Lower lobe of right lung (tissue), 2 donors: ENCODE data around the gene DTNBP1. TPM values are rescaled to one million over a fixed set of nuclear protein-coding genes. Genes with fewer than 3 reads are reported as not detected.

Experiments
- ATAC-seq, 2 donors: fragments of 200-7000 bp; cut with Tn5 transposase; one replicate each; pipeline ENCODE4 v1.9.1; 2020 to 2022; ENCODE audit warnings: mild to moderate bottlenecking in 2 of 2, moderate library complexity in 2 of 2
- DNase-seq: peaks from one replicate; pipeline ENCODE4 v3.0.0-alpha.2; 2020
- H3K27ac ChIP-seq: fragments of 200-600 bp; one replicate; pipeline ENCODE4 v1.8.0; 2022
- H3K27me3 ChIP-seq: fragments of 200-600 bp; one replicate; pipeline ENCODE4 v1.8.0; 2022; ENCODE audit warnings: low read depth
- H3K36me3 ChIP-seq: fragments of 200-600 bp; one replicate; pipeline ENCODE4 v1.8.0; 2022; ENCODE audit warnings: mild to moderate bottlenecking
- H3K4me1 ChIP-seq: fragments of 200-600 bp; one replicate; pipeline ENCODE4 v1.8.0; 2022
- H3K4me3 ChIP-seq: fragments of 200-600 bp; one replicate; pipeline ENCODE4 v1.8.0; 2022; ENCODE audit warnings: mild to moderate bottlenecking
- H3K9me3 ChIP-seq: fragments of 200-600 bp; one replicate; pipeline ENCODE4 v1.8.0; 2022
- intact Hi-C: fragments of 100-400 bp; cut with DNase I; formaldehyde crosslinking; loops from one replicate; pipeline ENCODE4 v1.11.0; 2022
- total RNA-seq: library from RNA; stranded (reverse); fragmentation: NEBNext Ultra II Directional; extraction: Animal tissue kit (Norgen Biotek cat#: 25700); gene quantifications from one replicate; pipeline ENCODE4 v1.2.1, GENCODE V29; 2021
- TF ChIP-seq, protein P1 (sequence below): fragments of 200-600 bp; IDR thresholded peaks from one replicate; pipeline ENCODE4 v1.8.0; 2022; ENCODE audit warnings: antibody characterized with exemption, mild to moderate bottlenecking
- donor health status: DM: no; HTN: yes; CAD: no; lungs with severe emphysema.

The DTNBP1 gene
- total RNA-seq, 1 donor from 2014 or later, result 25.9 TPM

DNA sequence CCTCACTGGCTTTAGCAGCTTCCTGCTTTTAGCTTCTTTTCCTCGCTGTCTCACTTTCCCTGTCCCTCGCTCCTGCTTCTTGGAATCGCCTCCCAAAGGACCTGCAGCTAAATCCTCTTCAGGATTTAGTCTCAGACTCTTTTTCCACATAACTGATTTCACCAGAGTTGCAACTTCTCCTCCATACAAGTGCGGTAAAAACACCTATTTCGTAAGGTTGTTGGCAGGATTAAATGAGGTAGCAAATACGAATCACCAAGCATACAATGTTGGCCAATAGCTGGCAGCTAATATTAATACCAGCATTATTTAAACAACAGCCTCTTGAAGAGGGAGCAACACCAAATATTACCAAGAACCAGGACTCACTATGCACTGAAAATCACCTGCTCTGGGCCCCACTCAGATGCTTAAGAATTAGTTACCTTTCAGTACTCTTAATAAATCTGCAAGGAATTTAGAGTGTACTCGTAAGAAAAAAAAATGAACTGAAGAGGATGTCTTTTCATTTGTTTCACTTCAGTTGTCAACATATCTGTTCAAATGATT lies 123.0 kb downstream of the DTNBP1 start:
- ATAC-seq, result peak; percentile 87 to 93
- H3K36me3 ChIP-seq, result no peaks in the 10 kb centered on the region
- intact Hi-C loops, result no loop called here

DNA sequence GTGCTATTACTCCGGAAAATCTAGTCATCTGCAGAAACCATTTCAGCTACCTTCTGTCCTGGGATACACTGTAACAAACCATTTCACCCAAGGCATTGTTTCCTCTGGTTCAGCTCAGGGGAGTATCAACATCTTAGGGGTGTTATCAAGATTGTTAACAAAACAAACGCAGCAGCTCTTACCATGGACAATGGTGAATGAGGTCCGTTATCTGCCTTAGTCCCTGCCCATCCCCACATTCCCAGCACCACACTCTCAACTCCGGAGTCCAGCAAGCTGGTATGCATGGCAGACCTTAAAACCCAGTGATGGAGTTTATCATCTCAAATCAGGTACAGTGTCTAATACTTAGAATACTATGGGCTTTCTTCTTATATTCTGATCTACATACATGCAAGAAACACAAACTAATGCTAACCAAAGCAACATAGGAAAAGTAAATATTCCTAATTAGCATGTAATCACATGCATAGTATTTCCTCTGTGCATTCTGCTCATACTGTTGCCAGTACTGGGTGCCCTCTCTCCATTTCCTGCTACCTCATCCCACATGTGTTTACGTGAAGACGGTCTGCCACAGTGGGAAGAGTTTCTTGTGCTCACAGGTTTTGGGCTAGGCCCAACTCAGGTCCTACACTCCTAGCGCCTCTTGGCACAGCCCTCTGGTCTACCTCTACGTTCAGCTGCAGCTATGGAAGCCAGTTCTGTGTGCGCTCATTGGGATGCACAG lies 123.9 kb downstream of the DTNBP1 start:
- peaks cover 3% of the 10 kb centered on the region for H3K9me3 ChIP-seq
- no peaks in the 10 kb centered on the region for H3K27me3 ChIP-seq
- no peak for ATAC-seq
- no peak overlapping the region for H3K27ac ChIP-seq
- intact Hi-C loops, result no loop called here
- H3K36me3 ChIP-seq, result no peaks in the 10 kb centered on the region
- H3K4me1 ChIP-seq, result peaks cover 32% of the 10 kb centered on the region
- DNase-seq, result no peak
- TF ChIP-seq, protein P1, sequence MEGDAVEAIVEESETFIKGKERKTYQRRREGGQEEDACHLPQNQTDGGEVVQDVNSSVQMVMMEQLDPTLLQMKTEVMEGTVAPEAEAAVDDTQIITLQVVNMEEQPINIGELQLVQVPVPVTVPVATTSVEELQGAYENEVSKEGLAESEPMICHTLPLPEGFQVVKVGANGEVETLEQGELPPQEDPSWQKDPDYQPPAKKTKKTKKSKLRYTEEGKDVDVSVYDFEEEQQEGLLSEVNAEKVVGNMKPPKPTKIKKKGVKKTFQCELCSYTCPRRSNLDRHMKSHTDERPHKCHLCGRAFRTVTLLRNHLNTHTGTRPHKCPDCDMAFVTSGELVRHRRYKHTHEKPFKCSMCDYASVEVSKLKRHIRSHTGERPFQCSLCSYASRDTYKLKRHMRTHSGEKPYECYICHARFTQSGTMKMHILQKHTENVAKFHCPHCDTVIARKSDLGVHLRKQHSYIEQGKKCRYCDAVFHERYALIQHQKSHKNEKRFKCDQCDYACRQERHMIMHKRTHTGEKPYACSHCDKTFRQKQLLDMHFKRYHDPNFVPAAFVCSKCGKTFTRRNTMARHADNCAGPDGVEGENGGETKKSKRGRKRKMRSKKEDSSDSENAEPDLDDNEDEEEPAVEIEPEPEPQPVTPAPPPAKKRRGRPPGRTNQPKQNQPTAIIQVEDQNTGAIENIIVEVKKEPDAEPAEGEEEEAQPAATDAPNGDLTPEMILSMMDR, result no peak
- no peak overlapping the region for H3K4me3 ChIP-seq

More for the DNA sequence above, 123.0 kb downstream of the DTNBP1 start:
- Histone ChIP-seq H3K4me1 (peaks cover 32% of the 10 kb centered on the region), H3K4me3 (no peak overlapping the region), H3K9me3 (peaks cover 7% of the 10 kb centered on the region), H3K27me3 (no peaks in the 10 kb centered on the region), H3K27ac (peak overlapping the region; percentile 20)
- DNase-seq, result no peak
- TF ChIP-seq, protein P1, result no peak

DNA sequence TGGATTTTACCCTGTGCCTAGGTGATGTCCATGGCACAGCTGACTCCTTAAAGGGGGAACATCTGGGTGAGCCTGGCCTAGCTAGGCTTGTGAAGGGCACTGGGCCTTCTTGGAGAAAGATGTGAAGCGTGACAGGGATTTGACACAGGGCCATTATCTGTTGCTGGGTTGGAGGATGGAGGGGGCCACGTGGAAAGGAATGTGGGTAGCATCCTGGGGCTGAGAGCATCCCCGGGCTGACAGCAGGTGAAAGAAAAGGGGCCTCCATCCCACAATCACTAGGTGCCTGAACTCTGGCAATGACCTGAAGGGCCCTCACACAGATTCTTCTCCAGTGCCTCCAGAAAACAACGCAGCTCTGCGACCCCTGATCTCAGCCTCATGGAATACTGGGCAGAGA lies 124.7 kb downstream of the DTNBP1 start:
- peaks cover 32% of the 10 kb centered on the region for H3K4me1 ChIP-seq
- no peaks in the 10 kb centered on the region for H3K9me3 ChIP-seq
- H3K27ac ChIP-seq, result no peak overlapping the region
- TF ChIP-seq, protein P1, result no peak
- H3K4me3 ChIP-seq, result no peak overlapping the region
- ATAC-seq (no peak), DNase-seq (no peak)
- H3K27me3 ChIP-seq, result no peaks in the 10 kb centered on the region
- intact Hi-C loops, result no loop called here
- no peaks in the 10 kb centered on the region for H3K36me3 ChIP-seq

DNA sequence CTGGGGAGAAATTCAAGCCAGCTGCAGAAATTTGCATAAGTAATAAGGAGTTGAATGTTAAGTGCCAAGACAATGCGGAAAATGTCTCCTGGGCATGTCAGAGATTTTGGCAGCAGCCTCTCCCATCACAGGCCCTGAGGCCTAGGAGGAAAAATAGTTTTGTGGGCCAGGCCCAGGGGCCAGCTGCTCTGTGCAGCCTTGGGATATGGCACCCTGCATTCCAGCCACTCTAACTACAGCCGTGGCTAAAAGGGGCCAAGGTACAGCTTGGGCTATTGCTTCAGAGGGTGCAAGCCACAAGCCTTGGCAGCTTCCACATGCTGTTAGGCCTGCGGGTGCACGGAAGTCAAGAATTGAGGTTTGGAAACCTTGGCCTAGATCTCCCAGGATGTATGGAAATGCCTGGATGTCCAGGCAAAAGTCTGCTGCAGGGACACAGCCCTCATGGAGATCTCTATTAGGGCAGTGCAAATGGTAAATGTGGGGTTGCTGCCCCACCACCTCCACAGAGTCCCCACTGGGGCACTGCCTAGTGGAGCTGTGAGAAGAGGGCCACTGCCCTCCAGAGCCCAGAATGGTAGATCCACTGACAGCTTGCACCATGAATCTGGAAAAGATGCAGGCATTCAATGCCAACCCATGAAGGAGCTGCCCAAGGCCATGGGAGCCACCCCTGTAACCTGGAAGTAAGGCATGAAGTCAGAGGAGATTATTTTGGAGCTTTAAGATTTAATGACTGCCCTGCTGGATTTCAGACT lies 126.5 kb downstream of the DTNBP1 start:
- intact Hi-C loops, result no loop called here
- peaks cover 11% of the 10 kb centered on the region for H3K36me3 ChIP-seq
- H3K27ac ChIP-seq, result no peak overlapping the region
- ATAC-seq (no peak), DNase-seq (no peak)
- TF ChIP-seq, protein P1, result no peak
- H3K4me3 ChIP-seq, result no peak overlapping the region
- peaks cover 28% of the 10 kb centered on the region for H3K4me1 ChIP-seq
- H3K27me3 ChIP-seq, result no peaks in the 10 kb centered on the region
- no peaks in the 10 kb centered on the region for H3K9me3 ChIP-seq

DNA sequence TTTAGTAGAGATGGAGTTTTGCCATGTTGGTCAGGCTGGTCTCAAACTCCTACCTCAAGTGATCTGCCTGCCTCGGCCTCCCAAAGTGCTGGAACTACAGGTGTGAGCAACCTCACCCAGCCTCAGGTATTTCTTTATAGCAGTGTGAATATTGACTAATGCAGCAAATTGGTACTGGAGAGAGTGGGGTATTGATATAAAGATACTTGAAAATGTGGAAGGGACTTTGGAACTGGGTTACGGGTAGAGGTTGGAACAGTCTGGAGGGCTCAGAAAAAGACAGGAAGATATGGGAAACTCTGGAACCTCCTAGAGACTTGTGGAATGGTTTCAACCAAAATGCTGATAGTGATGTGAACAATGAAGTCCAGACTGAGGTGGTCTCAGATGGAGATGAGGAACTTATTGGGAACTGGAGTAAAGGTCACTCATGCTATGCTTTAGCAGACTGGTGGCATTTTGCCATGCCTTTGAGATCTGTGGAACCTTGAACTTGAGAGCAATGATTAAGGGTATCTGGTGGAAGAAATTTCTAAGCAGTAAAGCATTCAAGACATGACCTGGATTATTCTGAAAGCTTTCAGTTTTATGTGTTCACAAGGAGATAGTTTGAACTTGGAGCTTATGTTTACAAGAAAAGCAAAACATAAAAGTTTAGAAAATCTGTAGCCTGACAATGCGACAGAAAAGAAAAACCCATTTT lies 127.2 kb downstream of the DTNBP1 start:
- TF ChIP-seq, protein P1, result no peak
- Histone ChIP-seq H3K27me3 (no peaks in the 10 kb centered on the region), H3K27ac (no peak overlapping the region), H3K9me3 (no peaks in the 10 kb centered on the region), H3K36me3 (peaks cover 18% of the 10 kb centered on the region), H3K4me3 (no peak overlapping the region), H3K4me1 (peaks cover 28% of the 10 kb centered on the region)
- DNase-seq, result no peak
- ATAC-seq, result no peak
- intact Hi-C loops, result no loop called here
